Measurements from ENCODE around the gene SPPL2B. TPM values are rescaled to one million over a fixed set of nuclear protein-coding genes. Genes with fewer than 3 reads are reported as not detected.

SPPL2B gene
- polyA plus RNA-seq, 3 donors from 2014 or later: 6.9 to 16.4 (median 12.5) TPM

DNA sequence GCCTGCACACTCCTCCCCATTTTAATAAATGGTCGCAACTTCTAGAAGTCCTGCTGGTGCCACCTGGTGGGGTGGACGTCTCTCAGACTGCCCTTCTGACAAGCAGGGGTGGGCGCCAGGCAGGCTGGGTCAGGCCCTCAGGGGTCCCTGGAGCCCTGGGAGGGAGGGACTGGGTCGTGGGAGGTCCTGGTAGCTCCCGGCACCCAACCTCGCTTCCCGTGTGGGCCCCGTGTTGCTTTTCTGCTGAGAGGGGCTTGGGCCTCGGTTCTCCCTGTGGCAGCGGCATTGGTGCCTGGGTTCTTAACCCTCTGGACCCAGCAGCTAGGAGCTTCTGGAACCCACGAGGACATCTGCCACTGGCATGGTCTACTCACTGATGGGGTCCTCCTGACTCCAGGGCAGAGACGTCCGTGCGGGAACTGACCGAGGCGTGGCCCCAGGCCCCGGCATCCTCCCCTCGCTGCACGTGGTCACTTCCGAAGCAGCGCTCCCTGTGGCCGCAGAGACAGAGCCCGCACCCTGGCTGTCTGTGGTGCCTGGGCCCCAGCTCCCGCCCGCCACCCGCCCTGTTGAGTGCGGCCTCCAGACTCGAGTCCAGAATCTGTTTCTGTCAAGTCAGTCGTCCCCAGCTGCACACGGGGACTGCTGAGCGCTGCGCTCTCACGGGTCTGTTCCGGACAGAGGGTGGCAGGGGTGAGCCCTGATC, 25.6 kb downstream of the SPPL2B start:
- Mint-ChIP-seq H3K4me1 (no peaks in the 10 kb centered on the region), H3K27me3 (ENCODE audit: low read depth in 3 of 3) (no peaks in the 10 kb centered on the region), H3K36me3 (no peaks in the 10 kb centered on the region), H3K9me3 (no peaks in the 10 kb centered on the region), H3K27ac (no peak overlapping the region), H3K4me3 (no peak overlapping the region)
- no peak for DNase-seq

DNA sequence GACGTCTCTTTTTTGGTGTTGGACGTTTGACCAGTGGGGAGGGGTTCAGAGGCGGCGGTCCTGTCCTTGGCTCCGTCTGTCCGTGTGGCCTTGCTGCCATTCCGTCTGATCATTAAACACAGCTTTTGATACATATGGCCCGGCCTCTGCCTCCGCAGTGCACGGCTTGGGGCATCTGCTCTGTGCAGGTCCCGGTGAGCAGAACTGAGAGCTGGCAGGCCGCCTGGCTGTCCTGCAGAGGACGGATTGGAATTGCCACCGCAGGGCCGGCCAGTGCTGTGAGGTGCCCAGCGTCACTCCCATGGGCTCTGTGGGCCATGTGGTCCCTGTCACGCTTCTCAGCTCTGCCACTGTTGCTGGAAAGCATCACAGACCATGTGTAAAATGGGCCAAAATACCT, 26.2 kb downstream of the SPPL2B start:
- no peaks in the 10 kb centered on the region for H3K36me3 Mint-ChIP-seq
- no peak for DNase-seq
- no peak overlapping the region for H3K4me3 Mint-ChIP-seq
- no peak overlapping the region for H3K27ac Mint-ChIP-seq
- H3K4me1 Mint-ChIP-seq: no peaks in the 10 kb centered on the region
- no peaks in the 10 kb centered on the region for H3K9me3 Mint-ChIP-seq
- peaks cover 0 to 2% (median 0%) of the 10 kb centered on the region in 3 donors for H3K27me3 Mint-ChIP-seq (ENCODE audit: low read depth in 3 of 3)

DNA sequence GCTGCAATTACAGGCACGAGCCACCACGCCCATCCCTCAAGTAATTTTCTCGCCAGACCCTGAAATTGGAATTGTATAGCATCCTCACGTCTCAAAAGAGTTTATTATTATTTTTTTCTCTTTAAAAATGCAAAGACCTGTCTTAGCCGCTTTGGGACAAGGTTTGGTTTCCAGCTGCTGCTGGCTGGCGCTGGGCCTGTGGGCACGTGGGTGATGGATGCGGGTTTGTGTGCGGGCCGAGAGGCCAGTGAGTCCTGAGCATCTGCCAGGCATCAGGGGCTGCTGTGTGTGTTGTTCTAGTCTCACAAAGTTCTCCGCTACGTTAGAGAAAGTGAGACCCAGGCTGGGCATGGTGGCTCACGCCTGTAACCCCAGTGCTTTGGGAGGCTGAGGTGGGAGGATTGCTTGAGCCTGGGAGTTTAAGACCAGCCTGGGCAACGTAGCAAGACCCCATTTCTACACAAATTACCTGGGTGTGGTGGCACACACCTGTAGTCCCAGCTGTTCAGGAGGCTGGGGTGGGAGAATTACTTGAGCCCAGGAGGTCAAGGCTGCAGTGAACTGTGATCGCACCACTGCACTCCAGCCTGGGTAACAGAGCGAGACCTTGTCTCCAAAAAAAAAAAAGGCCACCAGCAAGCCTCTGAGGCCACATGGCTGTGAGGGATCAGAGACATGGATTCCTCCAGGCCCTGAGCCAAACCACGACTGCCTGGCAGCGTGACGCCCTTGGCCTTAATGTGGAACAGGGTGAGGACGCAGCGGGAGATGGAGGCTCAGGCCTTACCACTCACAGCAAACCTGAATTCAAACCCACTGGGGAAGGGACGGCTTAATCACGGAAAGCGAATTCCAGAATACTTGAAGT, 26.9 kb downstream of the SPPL2B start:
- no peak for DNase-seq
- Mint-ChIP-seq H3K27me3 (ENCODE audit: low read depth in 3 of 3) (peaks cover 0 to 3% (median 0%) of the 10 kb centered on the region in 3 donors), H3K4me3 (no peak overlapping the region), H3K9me3 (no peaks in the 10 kb centered on the region), H3K36me3 (no peaks in the 10 kb centered on the region), H3K4me1 (peaks cover 0 to 1% of the 10 kb centered on the region in 2 donors), H3K27ac (no peak overlapping the region)

DNA sequence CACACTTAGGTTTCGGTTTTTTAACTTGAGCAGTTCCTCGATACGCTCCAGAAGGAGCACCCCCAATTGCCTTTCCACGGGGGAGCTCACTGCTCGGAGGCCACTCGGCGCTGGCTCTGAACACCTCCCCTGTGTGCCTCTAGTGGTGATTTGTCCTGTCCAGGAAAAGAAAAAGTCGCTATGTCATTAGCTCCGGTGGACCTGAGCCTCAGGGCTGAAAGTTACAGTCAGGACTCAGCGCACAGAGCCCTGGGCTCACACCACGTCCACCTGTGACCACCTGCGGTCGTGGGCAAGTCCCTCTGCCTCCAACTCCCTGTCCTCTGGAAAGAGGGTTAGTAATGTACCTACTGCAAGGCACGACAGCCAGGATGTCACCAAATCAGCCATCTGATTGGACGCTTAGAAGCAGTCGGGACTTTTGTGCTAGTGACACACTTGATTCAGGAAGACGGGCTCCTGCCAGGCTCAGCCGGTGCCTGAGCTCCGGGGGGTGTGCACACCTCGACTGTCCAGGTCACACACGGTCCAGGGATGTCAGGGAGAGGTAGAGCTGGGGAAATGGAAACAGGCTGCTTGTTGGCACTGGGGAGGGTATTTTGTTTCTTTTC, 27.7 kb downstream of the SPPL2B start:
- peaks cover 0 to 7% (median 2%) of the 10 kb centered on the region in 3 donors for H3K27me3 Mint-ChIP-seq (ENCODE audit: low read depth in 3 of 3)
- no peak overlapping the region for H3K4me3 Mint-ChIP-seq
- no peak for DNase-seq
- H3K36me3 Mint-ChIP-seq: no peaks in the 10 kb centered on the region
- no peaks in the 10 kb centered on the region for H3K9me3 Mint-ChIP-seq
- no peak overlapping the region for H3K27ac Mint-ChIP-seq
- H3K4me1 Mint-ChIP-seq: peaks cover 0 to 5% of the 10 kb centered on the region in 2 donors

DNA sequence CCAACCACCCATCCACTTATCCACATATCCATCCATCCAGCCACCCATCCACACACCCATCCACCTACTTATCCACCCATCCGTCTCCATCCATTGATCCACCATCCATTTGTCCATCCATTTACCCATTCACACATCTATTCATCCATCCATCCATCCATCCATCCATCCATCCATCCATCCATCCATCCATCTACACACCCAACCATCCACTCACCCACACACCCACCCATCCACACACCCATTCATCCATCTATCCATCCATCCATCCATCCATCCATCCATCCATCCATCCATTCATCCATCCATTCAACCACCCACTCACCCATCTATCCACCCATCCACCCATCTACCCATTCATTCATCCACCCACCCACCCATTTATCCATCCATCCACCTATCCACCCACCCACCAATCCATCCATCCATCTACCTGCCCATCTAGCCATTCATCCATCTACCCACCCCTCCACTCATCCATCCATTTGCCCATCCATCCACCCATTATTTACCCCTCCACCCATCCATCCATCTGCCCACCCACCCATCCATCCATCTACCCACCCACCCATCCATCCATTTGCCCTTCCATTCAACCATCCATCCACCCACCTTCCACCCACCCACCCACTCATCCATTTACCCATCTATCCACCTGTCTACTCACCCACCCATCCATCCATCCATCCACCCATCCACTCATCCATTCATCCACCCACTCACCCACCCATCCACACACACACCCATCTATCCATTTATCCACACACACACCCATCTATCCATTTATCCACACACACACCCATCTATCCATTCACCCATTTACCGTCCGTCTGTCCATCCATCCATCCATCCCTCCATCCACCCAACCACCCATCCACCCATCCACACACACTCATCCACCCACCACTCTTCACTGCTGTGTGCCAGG, 29.1 kb downstream of the SPPL2B start:
- peaks cover 0 to 7% (median 2%) of the 10 kb centered on the region in 3 donors for H3K27me3 Mint-ChIP-seq (ENCODE audit: low read depth in 3 of 3)
- peaks cover 0 to 5% of the 10 kb centered on the region in 2 donors for H3K4me1 Mint-ChIP-seq
- no peak overlapping the region for H3K27ac Mint-ChIP-seq
- DNase-seq: no peak
- H3K36me3 Mint-ChIP-seq: no peaks in the 10 kb centered on the region
- H3K9me3 Mint-ChIP-seq: no peaks in the 10 kb centered on the region
- no peak overlapping the region for H3K4me3 Mint-ChIP-seq

DNA sequence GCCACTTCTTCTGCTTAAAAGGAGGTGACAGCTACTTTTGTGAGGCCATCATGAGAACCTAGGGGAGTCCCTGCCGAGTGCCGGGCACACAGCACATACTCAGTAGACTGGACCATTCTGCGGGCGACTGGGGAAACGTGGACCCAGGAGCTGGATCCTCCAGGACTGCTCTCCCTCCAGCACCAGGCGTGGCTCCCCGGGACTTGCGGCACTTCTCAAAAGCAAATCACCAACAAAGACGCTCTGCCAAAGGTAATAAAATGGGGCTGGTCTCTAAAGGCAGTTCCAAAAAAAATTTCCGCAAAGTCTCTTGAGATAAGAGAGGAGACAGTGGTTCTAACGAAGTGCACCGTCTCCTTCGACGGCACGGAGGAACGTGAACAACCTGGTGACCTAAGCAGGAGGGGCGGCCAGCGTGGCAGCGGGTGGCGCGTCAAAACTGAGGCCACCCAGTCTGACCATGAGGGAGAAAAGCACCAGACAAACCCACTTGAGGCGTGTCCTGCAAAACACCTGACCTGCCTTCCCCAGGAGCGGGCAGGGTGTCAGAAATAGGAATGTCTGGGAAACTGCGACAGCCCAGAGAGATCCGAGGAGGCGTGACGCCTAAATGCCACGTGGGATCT, 30.2 kb downstream of the SPPL2B start:
- Mint-ChIP-seq H3K4me3 (no peak overlapping the region), H3K27ac (no peak overlapping the region), H3K27me3 (ENCODE audit: low read depth in 3 of 3) (peaks cover 0 to 7% (median 2%) of the 10 kb centered on the region in 3 donors), H3K36me3 (no peaks in the 10 kb centered on the region), H3K9me3 (no peaks in the 10 kb centered on the region), H3K4me1 (peaks cover 0 to 5% of the 10 kb centered on the region in 2 donors)
- DNase-seq: no peak

DNA sequence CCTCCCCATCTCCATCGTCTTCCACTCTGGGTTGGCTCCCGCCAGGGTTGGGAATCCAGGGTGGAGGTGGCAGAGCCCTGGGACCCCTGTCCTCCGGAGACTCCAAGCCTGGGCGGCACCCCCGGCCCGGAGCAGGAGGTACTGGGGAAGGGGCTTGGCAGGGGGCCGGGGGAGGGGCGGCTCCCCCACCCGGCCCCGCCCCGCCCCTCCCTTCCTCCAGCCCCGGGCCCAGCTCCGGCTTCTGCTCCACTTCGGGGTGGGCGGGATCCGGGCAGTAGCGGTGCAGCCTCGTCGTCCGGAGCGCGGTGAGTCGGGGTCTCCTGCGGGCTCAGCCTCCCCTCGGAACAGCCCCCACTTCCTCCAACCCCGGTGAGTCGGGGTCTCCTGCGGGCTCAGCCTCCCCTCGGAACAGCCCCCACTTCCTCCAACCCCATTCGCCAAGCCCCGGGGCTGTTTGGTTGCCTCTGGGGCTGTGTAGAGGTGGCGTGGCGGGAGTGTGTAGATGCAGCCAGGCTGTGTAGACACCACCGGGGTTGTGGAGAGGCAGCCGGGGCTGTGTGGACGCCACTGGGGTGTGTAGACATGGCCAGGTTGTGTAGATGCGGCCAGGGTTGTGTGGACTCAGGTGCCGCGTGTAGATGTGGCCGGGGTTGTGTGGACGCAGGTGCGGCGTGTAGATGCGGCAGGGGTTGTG, 31.7 kb downstream of the SPPL2B start, which contains the start of gene TMPRSS9:
Gene TMPRSS9, plus strand, starts transcription at position 274 of the 694 bp plus-strand sequence. CDS start 29,521 bp downstream, outside the sequence.
- DNase-seq: no peak
- Mint-ChIP-seq H3K9me3 (no peaks in the 10 kb centered on the region), H3K27me3 (ENCODE audit: low read depth in 3 of 3) (peaks cover 4 to 9% (median 7%) of the 10 kb centered on the region in 3 donors), H3K4me3 (peak within 1 kb of the TSS in 1 of 5 donors; percentile 15), H3K27ac (no peak within 1 kb of the TSS), H3K36me3 (no peaks in the 10 kb centered on the region), H3K4me1 (peaks cover 0 to 5% of the 10 kb centered on the region in 2 donors)

DNA sequence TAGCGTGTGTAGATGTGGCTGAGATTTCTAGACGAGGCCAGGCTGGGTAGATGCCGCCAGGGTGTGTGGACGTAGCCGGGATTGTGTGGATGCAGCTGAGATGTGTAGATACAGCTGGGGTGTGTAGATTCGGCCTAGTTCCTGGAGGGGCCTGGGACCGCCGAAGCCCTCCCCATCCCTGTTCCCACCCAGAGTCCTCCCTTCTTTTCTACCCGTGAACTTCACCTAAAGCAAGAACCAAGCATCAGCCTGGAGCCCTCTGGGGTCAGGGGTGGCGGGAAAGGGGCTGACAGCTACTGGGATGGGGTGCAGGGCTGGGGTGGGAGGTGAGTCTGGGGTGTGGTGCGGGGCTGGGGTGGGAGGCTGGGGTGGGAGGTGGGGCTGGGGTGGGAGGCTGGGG, 32.3 kb downstream of the SPPL2B start:
- H3K4me3 Mint-ChIP-seq: peak overlapping the region in 1 of 5 donors; percentile 15
- no peak overlapping the region for H3K27ac Mint-ChIP-seq
- DNase-seq: no peak
- no peaks in the 10 kb centered on the region for H3K9me3 Mint-ChIP-seq
- peaks cover 0 to 5% of the 10 kb centered on the region in 2 donors for H3K4me1 Mint-ChIP-seq
- H3K36me3 Mint-ChIP-seq: no peaks in the 10 kb centered on the region
- peaks cover 5 to 9% (median 7%) of the 10 kb centered on the region in 3 donors for H3K27me3 Mint-ChIP-seq (ENCODE audit: low read depth in 3 of 3)

DNA sequence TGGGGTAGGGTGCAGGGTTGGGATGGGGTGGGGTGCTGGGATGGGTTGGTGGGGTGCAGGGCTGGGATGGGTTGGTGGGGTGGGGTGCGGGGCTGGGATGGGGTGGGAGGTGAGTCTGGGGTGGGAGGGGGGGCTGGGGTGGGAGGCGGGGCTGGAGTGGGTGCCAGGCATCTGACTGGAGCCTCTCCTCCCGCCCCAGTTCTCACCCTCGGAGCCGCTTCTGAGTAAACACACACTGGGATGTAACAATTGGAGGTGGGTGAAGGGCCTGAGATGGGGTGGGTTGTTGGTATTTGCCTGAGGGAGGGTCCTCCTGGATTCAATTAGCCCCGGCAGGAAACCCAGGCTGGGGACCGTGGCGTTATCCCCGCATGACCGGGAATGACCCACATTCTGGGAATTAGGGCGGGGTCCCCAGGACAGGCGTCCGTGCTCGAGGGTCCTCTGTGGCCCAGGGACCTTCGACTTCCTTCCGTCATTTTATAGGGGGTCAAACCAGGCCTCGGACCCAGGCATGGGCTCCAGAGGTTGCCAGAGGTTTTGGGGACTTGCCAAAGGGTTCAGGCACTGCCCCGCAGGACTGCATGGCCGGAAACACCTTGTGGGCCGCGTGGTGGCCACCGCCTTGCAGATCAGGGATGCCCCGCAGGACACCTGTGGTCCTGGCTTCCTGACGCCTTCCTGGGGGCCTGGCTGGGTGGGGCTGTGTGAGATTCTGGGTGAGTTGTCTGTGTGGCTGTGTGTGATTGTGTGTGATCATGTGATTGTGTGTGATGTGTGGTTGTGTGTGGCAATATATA, 33.0 kb downstream of the SPPL2B start:
- H3K27ac Mint-ChIP-seq: no peak overlapping the region
- H3K4me1 Mint-ChIP-seq: peaks cover 0 to 5% of the 10 kb centered on the region in 2 donors
- no peak overlapping the region for H3K4me3 Mint-ChIP-seq
- DNase-seq: no peak
- H3K36me3 Mint-ChIP-seq: no peaks in the 10 kb centered on the region
- peaks cover 5 to 9% (median 7%) of the 10 kb centered on the region in 3 donors for H3K27me3 Mint-ChIP-seq (ENCODE audit: low read depth in 3 of 3)
- no peaks in the 10 kb centered on the region for H3K9me3 Mint-ChIP-seq

DNA sequence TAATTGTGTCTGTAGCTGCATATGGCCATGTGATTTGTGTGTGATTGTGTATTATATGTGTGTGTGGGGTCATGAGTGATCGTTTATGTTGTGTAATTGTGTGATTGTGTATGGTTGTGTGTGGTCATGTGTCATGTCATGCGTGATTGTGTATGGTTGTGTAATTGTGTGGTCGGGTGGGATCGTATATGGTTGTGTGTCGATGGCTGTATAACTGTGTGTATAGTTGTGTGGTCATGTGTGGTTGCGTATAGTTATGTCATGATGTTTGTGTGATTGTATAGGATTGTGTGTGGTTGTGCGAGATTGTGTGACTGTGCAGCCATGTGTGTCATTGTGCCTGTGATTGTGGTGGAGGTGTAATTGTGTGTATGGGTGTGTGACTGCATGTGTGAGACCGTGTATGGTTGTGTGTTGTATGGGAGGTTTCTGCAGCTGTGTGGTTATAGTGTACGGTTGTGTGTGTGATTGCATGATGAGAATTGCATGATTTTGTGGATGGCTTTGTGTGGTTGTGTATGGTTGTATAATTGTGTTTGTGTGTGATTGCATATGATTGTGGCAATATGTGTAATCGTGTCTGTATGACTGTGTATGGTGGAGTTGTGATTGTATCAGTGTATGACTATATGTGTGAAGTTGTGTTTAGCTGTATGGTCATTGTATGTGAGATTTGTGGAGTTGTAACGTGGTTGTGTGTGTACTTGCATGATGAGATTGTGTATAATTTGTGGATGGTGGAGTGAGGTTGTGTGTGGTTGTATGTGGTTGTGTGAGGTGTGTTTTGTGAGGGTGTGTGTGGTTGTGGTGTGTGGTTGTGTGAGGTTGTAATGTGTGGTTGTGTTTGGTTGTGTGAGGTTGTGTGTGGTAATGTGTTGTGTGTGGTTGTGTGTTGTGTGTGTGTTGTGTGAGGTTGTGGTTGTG, 33.8 kb downstream of the SPPL2B start:
- Mint-ChIP-seq H3K9me3 (no peaks in the 10 kb centered on the region), H3K36me3 (no peaks in the 10 kb centered on the region)
- DNase-seq: no peak

DNA sequence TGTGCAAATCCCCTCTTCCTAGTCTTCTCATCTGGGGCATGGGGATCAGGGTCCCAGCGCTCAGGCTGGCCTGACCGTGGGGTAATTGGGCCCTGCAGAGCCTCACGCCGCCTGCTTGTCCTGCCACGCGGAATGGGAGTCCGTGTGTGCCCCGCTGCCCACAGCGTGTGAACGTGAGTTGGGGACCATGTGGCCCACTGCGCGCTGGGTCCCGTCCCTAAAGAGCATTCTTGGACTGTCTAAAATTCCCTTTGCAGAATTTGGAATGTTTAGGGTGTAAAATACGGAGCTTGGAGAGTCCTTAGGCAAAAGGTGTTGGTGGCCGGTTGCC, 34.5 kb downstream of the SPPL2B start:
- no peaks in the 10 kb centered on the region for H3K9me3 Mint-ChIP-seq
- no peak for DNase-seq
- peaks cover 5 to 12% (median 7%) of the 10 kb centered on the region in 3 donors for H3K27me3 Mint-ChIP-seq (ENCODE audit: low read depth in 3 of 3)
- H3K27ac Mint-ChIP-seq: no peak overlapping the region
- peaks cover 0 to under 1% (median 0%) of the 10 kb centered on the region in 3 donors for H3K36me3 Mint-ChIP-seq
- H3K4me3 Mint-ChIP-seq: no peak overlapping the region
- H3K4me1 Mint-ChIP-seq: peaks cover 0 to 5% of the 10 kb centered on the region in 2 donors

More for the DNA sequence above, 33.8 kb downstream of the SPPL2B start:
- Mint-ChIP-seq H3K27ac (no peak overlapping the region), H3K27me3 (ENCODE audit: low read depth in 3 of 3) (peaks cover 5 to 9% (median 7%) of the 10 kb centered on the region in 3 donors), H3K4me1 (peaks cover 0 to 5% of the 10 kb centered on the region in 2 donors), H3K4me3 (no peak overlapping the region)
